Activated CD4-positive, alpha-beta memory T cell treated with anti-CD3 and anti-CD28 coated beads, Interleukin-2, amount 10 ng/mL, durations not matched to agents 7 days and 5 days (primary cell): Measurements from ENCODE around the gene LENEP. TPM values are rescaled to one million over a fixed set of nuclear protein-coding genes. Genes with fewer than 3 reads are reported as not detected.
A peak's percentile ranks its signal among the peaks of the same experiment; 100 is the strongest.

ENCODE experiments used
- CTCF ChIA-PET: fragments of 350-600 bp; sonication (Branson Sonifier 250); formaldehyde crosslinking; loops from one replicate; lab custom pipeline; 2021; ENCODE audit warnings: antibody characterized with exemption, inconsistent platforms; lab: Charles Lee
- POLR2A ChIA-PET: fragments of 350-600 bp; sonication (Branson Sonifier 250); formaldehyde crosslinking; loops from one replicate; lab custom pipeline; 2021; ENCODE audit warnings: antibody characterized with exemption; lab: Charles Lee
- DNase-seq: peaks from one replicate; pipeline ENCODE4 v3.0.0-alpha.2; 2020
- H3K27ac Mint-ChIP-seq: one replicate; pipeline ENCODE4 v1.8.0; 2021; ENCODE audit warnings: mild to moderate bottlenecking, mixed read lengths
- H3K27me3 Mint-ChIP-seq: one replicate; pipeline ENCODE4 v1.8.0; 2021; ENCODE audit warnings: mixed read lengths
- H3K36me3 Mint-ChIP-seq: one replicate; pipeline ENCODE4 v1.8.0; 2021; ENCODE audit warnings: low read depth, mixed read lengths
- H3K4me1 Mint-ChIP-seq: one replicate; pipeline ENCODE4 v1.8.0; 2021; ENCODE audit warnings: mixed read lengths
- H3K4me3 Mint-ChIP-seq: one replicate; pipeline ENCODE4 v1.8.0; 2021; ENCODE audit warnings: mild to moderate bottlenecking, mixed read lengths
- H3K9me3 Mint-ChIP-seq: one replicate; pipeline ENCODE4 v1.8.0; 2021; ENCODE audit warnings: mixed read lengths
- total RNA-seq, 2 experiments: library from RNA; stranded (reverse); gene quantifications; one replicate each; pipeline ENCODE4 v1.2.3, GENCODE V29; 2021

LENEP gene
- total RNA-seq, 2 experiments from 2014 or later, result 0.35 to 1.2 TPM

DNA sequence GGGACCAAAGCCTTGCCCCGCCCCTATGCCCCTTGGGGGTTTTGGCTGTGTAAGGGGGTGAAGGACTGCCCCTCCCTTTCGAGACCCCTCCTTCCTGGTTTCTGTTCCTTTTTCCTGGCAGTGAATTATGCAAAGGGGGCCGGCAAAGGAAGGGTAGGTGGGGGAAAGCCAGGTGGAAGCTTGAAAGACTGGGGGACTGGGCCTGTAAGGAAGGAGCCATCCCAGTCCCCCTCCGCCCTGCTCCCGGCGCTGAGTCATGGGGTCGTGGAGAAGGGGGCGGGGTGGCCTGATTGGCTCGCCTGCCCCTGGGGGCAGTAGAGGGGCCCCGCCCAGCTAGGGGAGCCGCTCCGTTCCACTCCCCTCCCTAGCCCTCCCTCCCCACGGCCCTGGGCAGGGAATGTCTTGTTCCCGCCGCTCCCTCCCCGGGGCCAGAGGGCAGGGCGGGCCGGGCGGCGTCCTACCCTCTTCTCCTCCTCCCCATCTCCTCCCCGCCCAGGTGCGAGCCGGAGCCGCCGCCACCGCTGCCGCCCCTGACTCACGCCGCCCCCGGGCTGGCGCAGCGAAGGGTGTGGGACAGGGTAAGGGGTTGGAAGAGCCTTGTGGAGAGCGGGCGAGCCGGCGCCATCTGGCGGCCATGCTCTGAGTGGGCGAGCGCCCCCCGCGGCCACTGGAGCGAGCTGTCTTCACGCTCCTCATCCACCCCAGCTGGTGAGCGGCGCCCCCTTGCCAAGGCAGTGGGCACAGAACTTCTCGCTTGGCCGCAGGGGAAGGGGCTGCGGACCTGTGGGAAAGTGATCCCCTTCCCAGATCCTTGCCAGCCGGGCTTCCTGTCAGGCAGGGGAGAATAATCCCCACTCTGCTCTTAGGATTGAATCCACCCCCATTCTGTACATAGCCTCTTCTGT, 23.9 kb downstream of the LENEP start:
- peaks cover 63% of the 10 kb centered on the region for H3K4me1 Mint-ChIP-seq
- peaks cover 56% of the 10 kb centered on the region for H3K36me3 Mint-ChIP-seq
- CTCF ChIA-PET, result interaction anchor here (0.5 to 8.1 kb wide), 25 partner anchors 11 to 457 kb away, joined by 3 to 139 read pairs (median 6); partner anchors contain the start of genes ADAM15, CKS1B, FLAD1 and LENEP
- no peaks in the 10 kb centered on the region for H3K27me3 Mint-ChIP-seq
- peak; percentile 87 for DNase-seq
- peak overlapping the region; percentile 26 for H3K27ac Mint-ChIP-seq
- no peaks in the 10 kb centered on the region for H3K9me3 Mint-ChIP-seq
- peak overlapping the region; percentile 7 for H3K4me3 Mint-ChIP-seq
- POLR2A ChIA-PET, result interaction anchor here (0.6 to 14.7 kb wide), 13 partner anchors 10 to 80 kb away, joined by 3 to 203 read pairs (median 6); partner anchors contain the start of genes CKS1B, EFNA4, FLAD1 and LENEP

DNA sequence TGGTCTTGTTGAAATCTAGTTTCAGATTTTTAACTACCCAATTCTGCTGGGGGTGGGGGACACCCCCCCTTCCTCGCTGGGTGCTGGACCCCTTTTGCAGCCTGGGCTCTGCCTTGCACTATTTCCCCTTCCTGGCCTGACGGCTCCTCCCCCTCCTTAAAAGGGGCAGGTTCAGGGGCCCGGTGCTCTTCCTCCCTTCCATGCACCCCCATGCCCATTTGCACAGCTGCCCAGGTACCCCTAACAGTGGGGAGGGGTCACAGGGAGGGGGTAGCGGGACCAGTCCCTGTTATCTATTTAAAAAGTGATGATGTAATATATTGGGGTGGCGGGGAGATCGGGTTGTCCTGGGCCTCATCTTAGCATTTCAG, 24.5 kb downstream of the LENEP start:
- Mint-ChIP-seq H3K9me3 (no peaks in the 10 kb centered on the region), H3K27me3 (no peaks in the 10 kb centered on the region), H3K36me3 (peaks cover 50% of the 10 kb centered on the region), H3K4me3 (no peak overlapping the region), H3K4me1 (peaks cover 58% of the 10 kb centered on the region), H3K27ac (peak overlapping the region; percentile 26)
- ChIA-PET CTCF (interaction anchor here (0.5 to 8.1 kb wide), 22 partner anchors 10 to 458 kb away, joined by 3 to 139 read pairs (median 8); partner anchors contain the start of genes ADAM15, CKS1B, FLAD1 and LENEP), POLR2A (interaction anchor here (0.8 to 14.7 kb wide), 8 partner anchors 11 to 81 kb away, joined by 3 to 203 read pairs (median 12); partner anchors contain the start of genes CKS1B, FLAD1, LENEP and PBXIP1)
- no peak for DNase-seq

DNA sequence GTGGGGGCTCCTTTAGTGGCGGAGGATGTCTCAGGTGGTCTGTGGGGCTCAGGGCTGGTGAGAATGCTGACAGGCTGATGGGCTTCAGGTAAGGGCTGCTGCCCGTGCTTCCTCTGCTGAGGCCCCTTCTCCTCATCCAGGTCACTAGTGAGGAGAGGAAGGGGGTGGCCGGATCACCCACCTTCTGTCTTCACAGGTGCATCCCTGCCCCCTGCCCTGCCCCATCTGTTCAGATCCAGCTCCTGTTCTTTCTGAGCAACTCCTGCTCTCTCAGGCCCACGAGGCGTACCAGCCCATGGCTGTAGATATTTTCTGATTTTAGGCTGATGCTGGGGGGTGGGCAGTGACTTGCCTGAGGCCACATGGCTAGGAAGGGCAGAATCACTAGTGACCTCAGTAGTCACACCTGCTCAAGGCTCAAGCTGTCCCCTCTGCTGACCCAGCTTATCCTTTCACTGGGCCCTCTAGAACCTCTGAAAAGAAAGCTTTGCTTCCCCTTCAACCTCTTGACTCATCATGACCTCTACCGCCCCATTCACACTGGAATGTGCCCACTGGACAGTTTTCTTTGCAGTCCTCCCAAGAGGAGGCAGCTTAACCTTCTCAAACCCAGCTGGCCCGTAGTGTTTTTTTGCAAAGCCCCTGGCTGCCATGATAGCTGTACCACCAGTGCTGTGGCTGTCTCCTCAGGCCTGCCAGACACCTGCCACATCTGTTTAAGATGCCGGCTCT, 25.4 kb downstream of the LENEP start:
- Mint-ChIP-seq H3K4me1 (peaks cover 50% of the 10 kb centered on the region), H3K4me3 (no peak overlapping the region), H3K36me3 (peaks cover 43% of the 10 kb centered on the region), H3K9me3 (no peaks in the 10 kb centered on the region), H3K27me3 (no peaks in the 10 kb centered on the region), H3K27ac (no peak overlapping the region)
- ChIA-PET POLR2A (interaction anchor here (1.0 to 14.7 kb wide), 3 partner anchors 20 to 65 kb away, joined by 3 to 203 read pairs (median 43); partner anchors contain the start of genes FLAD1, LENEP and ZBTB7B), CTCF (interaction anchor here (0.6 to 8.1 kb wide), 10 partner anchors 12 to 150 kb away, joined by 3 to 139 read pairs (median 6); partner anchors contain the start of genes CKS1B, FLAD1, LENEP and ZBTB7B)
- DNase-seq, result no peak

- DNase-seq, result no peak
- no peak overlapping the region for H3K4me3 Mint-ChIP-seq
- H3K9me3 Mint-ChIP-seq, result no peaks in the 10 kb centered on the region
- peaks cover 35% of the 10 kb centered on the region for H3K36me3 Mint-ChIP-seq
- H3K27ac Mint-ChIP-seq, result no peak overlapping the region
- ChIA-PET POLR2A (interaction anchor here (1.0 to 14.7 kb wide), 5 partner anchors 9 to 66 kb away, joined by 3 to 203 read pairs (median 6); partner anchors contain the start of genes CKS1B, FLAD1, LENEP and ZBTB7B), CTCF (interaction anchor here (0.7 to 8.1 kb wide), 9 partner anchors 9 to 66 kb away, joined by 3 to 139 read pairs (median 6); partner anchors contain the start of genes FLAD1, LENEP and ZBTB7B)
- H3K4me1 Mint-ChIP-seq, result peaks cover 41% of the 10 kb centered on the region
- H3K27me3 Mint-ChIP-seq, result no peaks in the 10 kb centered on the region
Observed at GRCh38 chr1:155019377-155020245, 26.2 kb downstream of the LENEP start.

DNA sequence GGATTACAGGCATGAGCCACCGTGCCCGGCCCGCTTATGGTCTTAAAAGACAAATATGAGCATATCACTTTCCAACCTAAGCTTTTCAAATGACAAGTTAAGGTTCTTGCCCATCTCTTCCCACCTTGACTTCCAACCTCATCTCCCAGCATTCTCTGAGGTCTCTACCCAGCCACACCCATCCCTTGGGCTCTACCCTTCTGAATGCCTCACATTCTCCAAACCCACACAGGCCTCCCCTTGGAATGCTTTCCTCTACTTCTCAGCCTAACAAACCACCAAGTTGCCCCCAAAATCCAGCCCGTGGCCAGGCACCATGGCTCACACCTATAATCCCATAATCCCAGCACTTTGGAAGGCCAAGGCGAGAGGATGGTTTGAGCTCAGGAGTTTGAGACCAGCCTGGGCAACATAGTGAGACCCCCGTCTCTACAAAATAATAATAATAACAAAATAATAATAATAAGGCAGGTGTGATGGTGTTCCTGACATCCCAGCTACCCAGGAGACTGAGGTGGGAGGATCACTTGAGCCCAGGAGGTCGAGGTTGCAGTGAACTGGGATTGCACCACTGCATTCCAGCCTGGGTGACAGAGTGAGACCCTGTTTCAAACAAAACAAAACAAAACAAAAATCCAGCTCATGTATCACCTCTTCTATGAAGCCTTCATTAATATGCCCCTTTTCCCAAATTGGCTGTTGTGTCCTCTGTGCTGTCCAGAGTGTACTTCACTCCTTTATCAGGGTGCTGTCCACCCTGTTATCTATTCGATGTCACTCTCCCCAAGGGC, 28.9 kb downstream of the LENEP start:
- peaks cover 20% of the 10 kb centered on the region for H3K36me3 Mint-ChIP-seq
- no peaks in the 10 kb centered on the region for H3K9me3 Mint-ChIP-seq
- no peak overlapping the region for H3K27ac Mint-ChIP-seq
- CTCF ChIA-PET, result interaction anchor here (0.6 to 2.9 kb wide), 7 partner anchors 8 to 98 kb away, joined by 3 to 11 read pairs (median 3); partner anchors contain the start of gene ADAM15
- DNase-seq, result no peak
- POLR2A ChIA-PET, result interaction anchor here (0.5 to 1.7 kb wide), 8 partner anchors 8 to 414 kb away, joined by 3 to 5 read pairs (median 3); partner anchors contain the start of gene PYGO2
- no peak overlapping the region for H3K4me3 Mint-ChIP-seq
- H3K27me3 Mint-ChIP-seq, result no peaks in the 10 kb centered on the region
- H3K4me1 Mint-ChIP-seq, result peaks cover 18% of the 10 kb centered on the region

GRCh38 chr1:155022927-155023236, 29.5 kb downstream of the LENEP start:
- Mint-ChIP-seq H3K4me3 (no peak overlapping the region), H3K27ac (no peak overlapping the region), H3K27me3 (no peaks in the 10 kb centered on the region), H3K9me3 (no peaks in the 10 kb centered on the region), H3K36me3 (peaks cover 19% of the 10 kb centered on the region), H3K4me1 (peaks cover 14% of the 10 kb centered on the region)
- CTCF ChIA-PET, result interaction anchor here (0.6 to 2.9 kb wide), 6 partner anchors 9 to 99 kb away, joined by 3 to 11 read pairs (median 3); partner anchors contain the start of gene ADAM15
- POLR2A ChIA-PET, result interaction anchor here (0.5 to 1.7 kb wide), 6 partner anchors 9 to 414 kb away, joined by 3 to 5 read pairs (median 3); partner anchors contain the start of gene PYGO2
- DNase-seq, result no peak

DNA sequence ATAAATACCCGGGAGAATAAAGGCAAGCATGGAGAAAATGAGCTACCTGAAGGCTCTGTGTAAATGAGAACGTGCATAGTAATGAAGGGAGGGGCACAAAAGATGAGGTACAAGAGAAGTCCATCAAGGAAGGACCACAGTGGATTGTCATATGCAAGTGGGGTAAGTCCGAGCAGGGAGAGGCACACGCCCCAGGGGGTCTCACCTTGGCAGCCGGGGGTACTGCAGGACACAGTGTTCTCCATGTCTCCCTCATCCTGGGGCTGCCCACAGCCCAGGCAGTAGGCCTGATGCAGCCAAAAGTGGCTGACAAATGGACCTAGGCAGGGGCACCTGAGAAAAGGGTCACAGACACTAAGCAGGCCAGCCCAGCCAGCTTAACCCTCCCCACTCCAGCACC, 30.2 kb downstream of the LENEP start:
- H3K27ac Mint-ChIP-seq, result no peak overlapping the region
- CTCF ChIA-PET, result interaction anchor here (0.9 to 2.9 kb wide), 2 partner anchors 24 to 61 kb away, joined by 3 to 11 read pairs; no protein-coding TSS in a partner anchor
- POLR2A ChIA-PET, result interaction anchor here (1.1 to 1.7 kb wide), 2 partner anchors 10 to 12 kb away, joined by 3 to 5 read pairs; no protein-coding TSS in a partner anchor
- no peak for DNase-seq
- H3K27me3 Mint-ChIP-seq, result no peaks in the 10 kb centered on the region
- peaks cover 11% of the 10 kb centered on the region for H3K4me1 Mint-ChIP-seq
- no peak overlapping the region for H3K4me3 Mint-ChIP-seq
- H3K36me3 Mint-ChIP-seq, result peaks cover 16% of the 10 kb centered on the region
- H3K9me3 Mint-ChIP-seq, result no peaks in the 10 kb centered on the region

DNA sequence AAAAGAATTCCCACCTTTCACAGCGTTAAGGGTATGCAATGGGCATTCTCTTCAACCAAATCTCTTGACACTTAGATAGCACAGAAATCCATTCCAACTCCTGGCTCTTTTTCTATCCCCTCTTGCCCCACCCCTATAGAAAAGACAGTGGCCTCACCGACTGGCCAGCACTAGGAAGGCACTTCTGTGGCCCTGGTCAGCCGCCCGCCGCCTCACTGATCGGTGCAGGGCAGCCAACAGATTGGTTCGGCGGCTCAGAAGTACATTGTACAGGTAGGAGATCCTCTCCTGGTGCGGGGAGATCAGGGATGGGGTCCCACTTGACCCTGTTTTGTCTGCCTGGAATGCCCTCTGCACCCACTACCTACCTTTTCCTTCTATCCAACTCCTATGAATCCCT, 30.9 kb downstream of the LENEP start:
- Mint-ChIP-seq H3K4me1 (peaks cover 9% of the 10 kb centered on the region), H3K9me3 (no peaks in the 10 kb centered on the region), H3K4me3 (no peak overlapping the region), H3K27ac (no peak overlapping the region), H3K27me3 (peaks cover 2% of the 10 kb centered on the region), H3K36me3 (peaks cover 9% of the 10 kb centered on the region)
- no peak for DNase-seq
- ChIA-PET CTCF (interaction anchor here (0.7 kb wide), 2 partner anchors 54 to 148 kb away, joined by 3 to 4 read pairs; partner anchors contain the start of gene KRTCAP2), POLR2A (no interaction called here)

DNA sequence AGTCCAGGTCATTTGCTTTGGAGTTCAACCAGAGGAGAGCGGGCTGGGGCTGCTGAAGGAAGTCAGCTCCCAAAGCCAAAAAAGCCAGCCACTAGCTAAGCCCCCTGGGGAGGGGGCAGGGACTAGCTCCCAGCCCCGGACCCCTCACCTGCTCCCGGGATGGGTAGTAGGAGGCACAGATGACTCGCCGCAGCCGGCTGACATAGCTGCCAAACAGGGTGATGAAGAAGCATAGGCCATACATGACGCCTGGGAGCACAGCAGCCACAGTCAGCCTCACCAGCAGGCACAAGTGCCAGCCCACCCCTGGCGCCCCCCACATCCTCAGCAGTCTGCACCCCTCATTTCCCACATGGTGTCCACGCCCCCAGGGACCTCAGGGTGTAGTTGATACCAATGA, 32.8 kb downstream of the LENEP start:
- peaks cover 4% of the 10 kb centered on the region for H3K4me1 Mint-ChIP-seq
- no peak overlapping the region for H3K4me3 Mint-ChIP-seq
- H3K27me3 Mint-ChIP-seq, result peaks cover 2% of the 10 kb centered on the region
- CTCF ChIA-PET, result no interaction called here
- H3K36me3 Mint-ChIP-seq, result no peaks in the 10 kb centered on the region
- no peak for DNase-seq
- no peaks in the 10 kb centered on the region for H3K9me3 Mint-ChIP-seq
- no peak overlapping the region for H3K27ac Mint-ChIP-seq
- POLR2A ChIA-PET, result no interaction called here

- H3K36me3 Mint-ChIP-seq, result no peaks in the 10 kb centered on the region
- no peak overlapping the region for H3K4me3 Mint-ChIP-seq
Observed at GRCh38 chr1:155026588-155026987, 33.2 kb downstream of the LENEP start.

More at GRCh38 chr1:155026588-155026987, 33.2 kb downstream of the LENEP start:
- no peak for DNase-seq
- ChIA-PET POLR2A (no interaction called here), CTCF (no interaction called here)
- H3K4me1 Mint-ChIP-seq, result peaks cover 2% of the 10 kb centered on the region
- H3K27ac Mint-ChIP-seq, result no peak overlapping the region
- peaks cover 2% of the 10 kb centered on the region for H3K27me3 Mint-ChIP-seq
- no peaks in the 10 kb centered on the region for H3K9me3 Mint-ChIP-seq
